HUES6 (cell line): Measurements from ENCODE around the gene WDR91.

Experiments
- H3K27ac ChIP-seq: 2 replicates; pipeline ENCODE4 v1.7.0; 2013; ENCODE audit warnings: low read depth, mild to moderate bottlenecking, low read length, inconsistent platforms
- H3K27me3 ChIP-seq: 2 replicates; pipeline ENCODE4 v1.6.1; 2013; ENCODE audit warnings: low read length; ENCODE audit not compliant: control insufficient read depth, insufficient read depth
- H3K36me3 ChIP-seq: 2 replicates; pipeline ENCODE4 v1.6.1; 2013; ENCODE audit warnings: low read length; ENCODE audit not compliant: control insufficient read depth, insufficient read depth
- H3K4me1 ChIP-seq: 2 replicates; pipeline ENCODE4 v1.6.1; 2013; ENCODE audit warnings: low read length; ENCODE audit not compliant: control insufficient read depth, insufficient read depth
- H3K4me3 ChIP-seq: 2 replicates; pipeline ENCODE4 v1.5.1; 2013; ENCODE audit warnings: low read depth, low read length
- H3K9ac ChIP-seq: one replicate; pipeline ENCODE4 v1.6.1; 2013; ENCODE audit warnings: mild to moderate bottlenecking, low read length
- H3K9me3 ChIP-seq: 2 replicates; pipeline ENCODE4 v1.6.1; 2013; ENCODE audit warnings: low read depth, low read length; ENCODE audit not compliant: control insufficient read depth, insufficient read depth

WDR91 gene

DNA sequence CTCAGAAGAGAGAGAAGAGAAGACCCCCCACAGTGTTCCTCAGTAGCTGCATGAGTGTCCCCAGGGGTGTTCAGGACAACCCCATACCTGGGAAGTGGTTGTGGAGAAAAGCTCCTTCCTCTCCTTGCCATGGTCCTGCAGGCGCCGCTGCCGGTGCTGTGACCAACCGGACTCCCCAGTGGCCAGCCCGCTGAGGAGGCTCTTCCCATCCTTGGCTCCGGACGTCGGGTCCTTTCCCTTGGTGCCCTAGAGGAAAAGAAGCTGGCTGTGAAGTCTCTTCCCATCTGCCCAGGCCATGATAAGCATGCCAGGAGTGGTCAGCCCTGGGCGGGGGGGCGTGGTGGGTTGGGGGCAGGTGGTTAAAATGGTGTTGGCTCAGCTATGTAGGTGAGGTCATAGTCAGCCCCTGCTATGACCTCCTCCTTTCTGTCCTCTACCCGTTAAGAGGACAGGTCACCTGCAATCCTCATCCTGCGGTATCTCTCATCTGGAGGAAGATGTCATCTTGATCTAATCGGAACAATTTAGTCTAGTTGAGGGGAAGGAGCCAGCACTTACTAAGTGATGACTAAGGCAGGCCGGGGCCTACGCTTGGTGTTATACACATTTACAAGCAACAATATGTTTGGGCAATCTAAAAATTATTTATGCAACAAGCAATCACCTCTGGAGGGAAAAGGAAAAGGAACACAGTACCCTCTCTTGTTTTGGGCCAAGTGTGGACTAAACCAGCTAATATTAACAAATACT lies 13.2 kb downstream of the WDR91 start:
- no peaks in the 10 kb centered on the region for H3K27me3 ChIP-seq
- H3K36me3 ChIP-seq: peaks cover 37% of the 10 kb centered on the region
- no peak overlapping the region for H3K4me3 ChIP-seq
- H3K4me1 ChIP-seq: peaks cover 3% of the 10 kb centered on the region; the same call in 1 of the 2 replicates
- no peaks in the 10 kb centered on the region for H3K9me3 ChIP-seq
- H3K27ac ChIP-seq: no peak overlapping the region
- H3K9ac ChIP-seq: no peak overlapping the region

- no peaks in the 10 kb centered on the region for H3K27me3 ChIP-seq
- no peak overlapping the region for H3K9ac ChIP-seq
- H3K4me3 ChIP-seq: no peak overlapping the region
- H3K4me1 ChIP-seq: peaks cover 3% of the 10 kb centered on the region; the same call in 1 of the 2 replicates
- H3K36me3 ChIP-seq: peaks cover 44% of the 10 kb centered on the region
- H3K27ac ChIP-seq: no peak overlapping the region
- no peaks in the 10 kb centered on the region for H3K9me3 ChIP-seq
Observed at GRCh38 chr7:135197343-135197742, 14.0 kb downstream of the WDR91 start.

DNA sequence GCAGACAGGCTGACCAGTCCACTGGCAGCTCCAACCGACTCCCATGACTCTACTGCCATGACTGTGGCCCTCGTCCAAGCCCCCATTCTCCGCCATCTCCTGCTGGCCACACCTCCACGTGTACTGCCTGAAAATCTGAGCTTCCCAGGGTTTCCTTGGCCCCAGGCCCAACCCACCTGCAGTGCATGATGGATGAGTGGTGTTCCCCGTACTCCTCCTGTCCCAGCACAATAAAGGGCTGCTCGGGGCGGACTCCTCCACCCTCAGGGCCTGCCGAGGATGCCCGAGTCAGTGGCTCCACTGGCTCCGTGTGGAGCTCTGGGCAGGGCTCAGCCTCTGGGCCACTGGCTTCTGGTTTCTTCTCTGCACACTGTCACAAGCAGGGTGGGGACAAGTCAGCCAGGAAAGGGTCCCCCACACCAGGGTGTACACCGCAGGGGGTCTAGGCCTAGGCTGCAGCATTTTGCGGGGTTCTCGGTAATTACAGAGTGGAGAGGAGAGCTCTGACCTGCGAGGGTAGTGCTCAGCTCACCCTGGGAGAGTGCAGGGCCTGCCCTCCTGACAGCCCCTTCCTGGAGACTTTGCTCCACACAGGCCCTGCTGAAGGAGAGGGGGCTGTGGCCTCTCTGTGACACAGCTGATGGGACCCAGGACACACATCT lies 15.2 kb downstream of the WDR91 start:
- H3K36me3 ChIP-seq: peaks cover 41% of the 10 kb centered on the region
- H3K27ac ChIP-seq: no peak overlapping the region; the same call in 1 of the 2 replicates
- H3K4me1 ChIP-seq: peaks cover 3% of the 10 kb centered on the region; the same call in 1 of the 2 replicates
- no peaks in the 10 kb centered on the region for H3K9me3 ChIP-seq
- H3K4me3 ChIP-seq: no peak overlapping the region
- no peaks in the 10 kb centered on the region for H3K27me3 ChIP-seq
- no peak overlapping the region for H3K9ac ChIP-seq

DNA sequence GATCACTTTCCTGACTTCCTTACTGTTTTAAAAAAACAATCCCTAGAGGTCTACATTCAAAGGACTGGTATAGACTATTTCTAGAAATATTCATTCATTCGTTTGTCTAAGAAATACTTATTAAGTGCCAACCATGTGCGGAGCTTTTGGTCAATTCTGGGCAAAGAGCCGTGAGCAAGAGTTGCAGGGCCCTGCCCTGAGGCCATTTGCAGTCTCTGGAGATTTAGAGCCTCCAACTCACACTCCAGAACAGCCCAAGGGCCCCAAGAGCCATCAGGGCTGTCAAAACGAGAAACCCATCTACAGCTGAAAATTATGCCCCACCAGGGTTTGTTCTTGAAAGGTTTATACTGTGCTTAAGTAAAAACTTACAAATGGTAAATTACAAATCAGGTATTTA lies 16.2 kb downstream of the WDR91 start:
- Histone ChIP-seq H3K27me3 (no peaks in the 10 kb centered on the region), H3K27ac (no peak overlapping the region), H3K9me3 (no peaks in the 10 kb centered on the region), H3K4me1 (peaks cover 3% of the 10 kb centered on the region; the same call in 1 of the 2 replicates), H3K36me3 (peaks cover 41% of the 10 kb centered on the region), H3K4me3 (no peak overlapping the region), H3K9ac (no peak overlapping the region)

GRCh38 chr7:135194494-135195095 lies 16.7 kb downstream of the WDR91 start:
- Histone ChIP-seq H3K27ac (no peak overlapping the region), H3K9ac (no peak overlapping the region), H3K36me3 (peaks cover 40% of the 10 kb centered on the region), H3K9me3 (no peaks in the 10 kb centered on the region), H3K4me1 (peaks cover 3% of the 10 kb centered on the region; the same call in 1 of the 2 replicates), H3K4me3 (no peak overlapping the region), H3K27me3 (no peaks in the 10 kb centered on the region)

DNA sequence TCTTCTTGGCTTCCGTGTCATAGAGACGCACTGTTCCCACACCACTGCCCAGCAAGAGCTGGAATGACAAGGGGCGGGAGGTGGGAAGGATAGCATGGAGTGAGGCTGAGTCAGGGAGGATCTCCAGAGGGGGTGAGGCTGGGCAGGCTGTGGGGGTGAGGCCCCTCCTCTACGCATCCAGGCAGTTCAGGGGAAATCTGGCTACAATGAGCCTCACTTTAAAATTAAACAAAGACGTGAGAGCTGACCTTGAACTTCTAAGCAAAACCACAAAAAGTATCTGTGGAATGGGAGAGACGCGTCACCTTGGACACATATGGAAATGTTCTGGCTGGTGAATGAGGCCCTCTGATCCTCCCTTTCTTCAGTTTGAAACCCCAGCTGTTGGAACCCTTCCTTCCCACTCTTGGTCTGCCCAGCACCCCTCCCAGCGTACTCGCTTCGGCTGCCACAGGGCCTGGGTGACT lies 17.7 kb downstream of the WDR91 start:
- H3K9ac ChIP-seq: no peak overlapping the region
- H3K27ac ChIP-seq: no peak overlapping the region

DNA sequence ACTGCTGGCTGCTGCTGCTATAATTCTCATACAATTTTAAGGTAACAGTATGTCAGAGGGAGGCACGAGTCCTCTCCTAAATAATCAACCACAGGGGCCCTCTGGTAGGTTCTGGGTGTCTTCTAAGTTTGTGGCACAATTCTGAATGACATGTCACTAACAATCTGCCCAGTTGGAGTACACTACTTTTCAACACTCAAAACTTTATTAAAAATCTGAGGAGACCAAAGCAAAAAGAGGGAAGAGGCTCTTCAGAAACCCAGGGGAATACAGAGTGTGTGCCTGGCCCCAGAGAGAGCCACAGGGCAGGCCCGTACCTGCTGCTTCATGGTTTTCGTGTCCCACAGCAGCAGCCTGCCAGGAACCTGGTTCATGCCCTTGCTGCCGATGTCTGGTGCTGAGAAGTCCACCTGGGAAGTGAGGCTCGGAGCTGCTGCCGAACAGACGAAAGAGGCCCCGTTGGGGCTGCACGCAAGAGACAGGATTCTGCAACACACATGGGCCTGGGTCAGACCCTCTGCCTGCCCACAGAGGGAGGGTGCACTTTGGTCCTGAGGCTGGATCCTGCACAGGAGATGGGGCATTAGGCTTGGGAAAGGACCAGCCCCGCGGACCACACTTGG lies 18.3 kb downstream of the WDR91 start:
- Histone ChIP-seq H3K4me3 (no peak overlapping the region), H3K9me3 (no peaks in the 10 kb centered on the region), H3K4me1 (no peaks in the 10 kb centered on the region; the same call in 1 of the 2 replicates), H3K27me3 (no peaks in the 10 kb centered on the region), H3K9ac (no peak overlapping the region), H3K36me3 (peaks cover 49% of the 10 kb centered on the region), H3K27ac (no peak overlapping the region)

More for the DNA sequence above, 17.7 kb downstream of the WDR91 start:
- Histone ChIP-seq H3K9me3 (no peaks in the 10 kb centered on the region), H3K4me1 (no peaks in the 10 kb centered on the region; the same call in 1 of the 2 replicates), H3K4me3 (no peak overlapping the region), H3K36me3 (peaks cover 43% of the 10 kb centered on the region), H3K27me3 (no peaks in the 10 kb centered on the region)

DNA sequence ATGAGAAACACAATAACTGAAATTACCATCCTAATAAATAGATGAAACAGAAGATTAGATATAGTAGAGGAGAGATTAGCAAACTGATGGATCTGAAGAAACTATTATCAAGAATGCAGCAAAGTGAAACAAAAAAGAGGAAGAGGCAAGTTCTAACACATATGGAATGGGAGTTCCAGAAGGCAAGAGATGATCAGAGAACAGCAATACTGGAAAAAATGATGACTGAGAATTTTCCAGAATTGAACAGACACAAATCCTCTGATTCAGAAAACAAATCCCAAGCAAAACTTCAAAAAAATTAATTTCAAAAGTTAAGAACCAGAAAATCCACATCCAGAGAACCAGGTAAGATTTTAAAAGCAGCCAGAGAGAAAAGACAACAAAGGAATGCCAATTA lies 20.6 kb downstream of the WDR91 start:
- Histone ChIP-seq H3K27ac (no peak overlapping the region), H3K4me1 (no peaks in the 10 kb centered on the region; the same call in 1 of the 2 replicates), H3K27me3 (no peaks in the 10 kb centered on the region), H3K36me3 (peaks cover 50% of the 10 kb centered on the region), H3K4me3 (no peak overlapping the region), H3K9ac (no peak overlapping the region), H3K9me3 (no peaks in the 10 kb centered on the region)

DNA sequence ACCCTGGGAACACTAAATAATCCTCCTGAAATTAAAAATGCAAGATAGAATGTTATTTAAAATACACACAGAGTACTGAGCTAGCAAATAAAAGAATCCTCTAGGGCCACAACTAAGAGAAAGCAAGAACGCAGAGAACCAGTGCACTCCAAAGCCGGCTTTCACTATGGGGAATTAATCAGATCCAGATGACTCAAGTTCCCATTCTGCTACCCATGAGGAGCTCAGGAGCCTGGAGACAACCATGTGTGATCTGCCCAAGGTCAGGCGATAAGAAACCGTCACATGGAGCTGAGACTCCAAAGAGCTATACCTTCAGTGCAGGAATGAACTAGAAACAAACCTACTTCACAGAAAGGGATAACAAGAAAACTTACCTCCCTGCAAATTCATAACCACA lies 21.4 kb downstream of the WDR91 start:
- no peaks in the 10 kb centered on the region; the same call in 1 of the 2 replicates for H3K4me1 ChIP-seq
- H3K4me3 ChIP-seq: no peak overlapping the region
- no peaks in the 10 kb centered on the region for H3K9me3 ChIP-seq
- H3K27ac ChIP-seq: no peak overlapping the region
- H3K36me3 ChIP-seq: peaks cover 57% of the 10 kb centered on the region
- no peak overlapping the region for H3K9ac ChIP-seq
- no peaks in the 10 kb centered on the region for H3K27me3 ChIP-seq

DNA sequence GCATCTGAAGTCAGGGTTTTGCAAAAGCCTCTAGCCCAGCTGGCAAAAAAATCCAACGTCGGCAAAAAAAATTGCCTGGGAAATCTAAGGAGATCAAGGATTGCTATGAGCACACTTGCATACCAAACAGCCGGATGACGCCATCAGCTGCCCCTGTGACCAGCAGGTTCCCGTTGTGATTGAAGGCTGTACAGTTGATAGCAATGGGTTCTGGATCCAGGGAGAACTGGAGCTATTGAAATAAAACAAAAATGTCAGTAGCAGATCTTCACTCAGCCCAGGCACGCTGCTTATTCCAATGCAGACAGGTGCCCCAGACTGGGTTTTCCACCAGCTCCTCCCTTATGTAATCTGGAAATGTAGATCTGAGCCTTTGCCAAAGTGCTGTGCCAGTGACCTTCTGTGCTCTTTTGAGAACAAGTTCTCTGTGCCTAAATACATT lies 22.1 kb downstream of the WDR91 start:
- H3K9me3 ChIP-seq: no peaks in the 10 kb centered on the region
- no peaks in the 10 kb centered on the region; the same call in 1 of the 2 replicates for H3K4me1 ChIP-seq
- H3K27ac ChIP-seq: no peak overlapping the region
- H3K36me3 ChIP-seq: peaks cover 62% of the 10 kb centered on the region
- H3K9ac ChIP-seq: no peak overlapping the region
- H3K4me3 ChIP-seq: no peak overlapping the region
- H3K27me3 ChIP-seq: no peaks in the 10 kb centered on the region
